ENCODE data around the gene DGUOK.

- TF ChIP-seq POLR2A (IDR thresholded peaks at IDR 0.05): no peak
- TF ChIP-seq CTCF (IDR thresholded peaks at IDR 0.05): no peak
Observed at GRCh38 chr2:74007121-74007520, 80.4 kb downstream of the DGUOK start.
